ENCODE data around the gene PGM1.

Gene PGM1

DNA sequence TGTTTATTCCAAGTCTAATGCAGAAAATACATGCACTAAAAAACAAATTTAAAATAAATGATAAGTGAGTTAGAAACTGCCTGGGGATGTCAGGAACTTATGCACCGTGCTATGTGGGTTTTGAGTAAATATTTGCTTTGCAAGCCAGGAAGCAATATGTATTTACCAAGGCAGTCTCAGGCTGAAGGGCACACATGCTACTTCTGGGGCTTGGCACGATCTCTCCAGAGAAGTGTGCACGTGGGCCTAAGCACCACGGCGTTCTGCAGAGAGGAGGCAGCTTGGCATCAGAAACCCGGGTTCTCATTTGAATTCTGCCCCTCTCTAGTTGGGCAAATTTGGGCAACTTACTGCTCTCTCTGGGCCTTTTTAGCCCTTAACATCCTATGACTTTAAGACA is 108.0 kb downstream of the PGM1 start:
- no peak for DNase-seq (ENCODE audit: low read depth)

DNA sequence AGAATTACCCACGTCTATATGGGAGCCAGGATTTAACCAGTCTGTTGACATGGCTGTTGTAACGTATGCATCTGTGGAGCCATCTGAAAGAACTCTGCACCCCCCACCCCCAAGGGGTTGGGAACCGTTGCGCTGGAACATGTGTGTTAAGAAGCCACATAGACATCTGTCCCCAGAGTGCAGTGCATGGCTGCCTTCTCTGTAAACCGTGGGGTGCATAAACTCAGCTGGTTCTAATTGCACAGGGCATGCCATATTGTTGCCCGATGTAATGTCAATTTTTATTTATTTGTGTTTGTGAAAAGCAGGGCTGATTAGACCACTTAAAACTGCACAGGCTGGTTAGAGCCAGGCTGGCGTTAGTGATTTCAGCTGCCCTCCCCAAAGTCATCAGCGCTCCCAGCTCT is 110.5 kb downstream of the PGM1 start:
- no peak for DNase-seq (ENCODE audit: low read depth)

DNA sequence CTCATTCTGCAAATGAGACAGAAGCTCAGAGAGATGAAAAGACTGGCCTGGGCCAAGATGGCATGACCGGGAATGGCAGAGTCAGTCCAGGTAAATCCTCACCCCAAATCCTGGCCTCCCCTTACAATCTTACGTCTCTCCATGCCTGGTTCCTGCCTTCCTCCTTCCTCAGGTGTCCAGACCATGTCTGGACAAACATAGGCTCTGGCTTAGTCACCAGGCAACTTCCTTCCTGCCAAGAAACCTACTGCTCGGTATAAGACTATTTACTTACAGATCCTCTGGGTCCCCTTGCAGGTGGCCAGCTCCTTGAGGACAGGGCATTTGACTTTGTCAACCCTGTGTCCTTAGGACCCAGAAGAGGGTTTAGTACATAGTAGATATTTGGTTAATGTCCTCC is 111.2 kb downstream of the PGM1 start:
- DNase-seq (ENCODE audit: low read depth): no peak

DNA sequence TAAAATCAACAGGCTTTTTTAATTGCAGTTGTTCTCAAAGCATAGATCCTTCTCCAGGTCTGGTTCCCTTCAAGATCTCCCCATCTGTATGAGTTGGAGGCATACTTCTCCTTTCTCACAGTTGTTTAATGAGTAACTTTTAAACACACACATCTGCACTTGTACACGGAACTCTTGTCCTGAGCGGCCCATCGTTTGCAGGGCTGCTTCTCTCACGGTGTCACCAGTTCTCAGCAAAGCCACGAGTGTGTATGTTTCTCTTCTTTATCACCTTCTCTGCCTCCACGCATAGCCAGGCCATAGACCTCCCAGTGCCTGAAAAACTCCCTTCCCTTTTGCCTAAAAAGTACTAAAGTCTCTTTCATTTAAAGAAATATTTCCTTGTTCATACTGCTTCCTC is 111.9 kb downstream of the PGM1 start:
- DNase-seq (ENCODE audit: low read depth): no peak

DNA sequence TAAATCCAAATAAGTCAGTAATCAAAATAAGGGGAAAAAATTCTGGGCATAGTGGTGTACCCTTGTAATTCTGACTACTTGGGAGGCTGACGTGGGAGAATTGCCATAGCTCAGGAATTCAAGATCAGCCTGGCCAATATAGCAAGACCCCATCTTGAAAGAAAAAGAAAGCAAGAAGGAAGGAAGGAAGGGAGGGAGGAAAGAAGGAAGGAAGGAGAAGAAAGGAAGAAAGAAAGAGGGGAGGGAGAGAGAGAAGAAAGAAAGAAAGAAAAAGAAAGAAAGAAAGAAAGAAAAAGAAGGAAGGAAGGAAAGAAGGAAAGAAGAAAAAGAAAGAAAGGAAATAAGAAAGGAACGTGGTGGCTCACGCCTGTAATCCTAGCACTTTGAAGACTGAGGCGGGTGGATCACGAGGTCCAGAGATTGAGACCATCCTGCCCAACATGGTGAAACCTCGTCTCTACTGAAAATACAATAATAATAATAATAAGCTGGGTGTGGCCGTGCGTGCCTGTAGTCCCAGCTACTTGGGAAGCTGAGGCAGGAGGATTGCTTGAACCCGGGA is 116.1 kb downstream of the PGM1 start:
- no peak for DNase-seq (ENCODE audit: low read depth)

Data from T-helper 22 cell (primary cell).